Liver (tissue), 3 donors: Measurements from ENCODE around the gene DCAKD.

ENCODE experiments used
- EGR1 ChIP-seq, 2 donors: IDR thresholded peaks; 2 replicates each; pipeline ENCODE4 v1.6.1; 2016 to 2018; ENCODE audit warnings: antibody characterized with exemption in 2 of 2, low read depth in 2 of 2
- RAD21 ChIP-seq, 2 donors: IDR thresholded peaks; 2 replicates each; pipeline ENCODE4 v1.6.1; 2016; ENCODE audit warnings: antibody characterized with exemption in 2 of 2, mild to moderate bottlenecking in 2 of 2
- RXRA ChIP-seq, 2 donors: IDR thresholded peaks; 2 replicates each; pipeline ENCODE4 v1.6.1; 2017 to 2018; ENCODE audit warnings: antibody characterized with exemption in 2 of 2, mild to moderate bottlenecking in 1 of 2
- YY1 ChIP-seq: IDR thresholded peaks from 2 replicates; pipeline ENCODE4 v1.6.1; 2016; ENCODE audit warnings: antibody characterized with exemption, mild to moderate bottlenecking
- TF ChIP-seq, protein P1 (sequence below): fragments of 150-350 bp; IDR thresholded peaks from 2 replicates; pipeline ENCODE4 v1.5.1; 2017; ENCODE audit warnings: improper control_type of control experiment, low read depth, low read length; ENCODE audit not compliant: missing input control
- TF ChIP-seq, protein P2 (sequence below): IDR thresholded peaks from 2 replicates; pipeline ENCODE4 v1.6.1; 2016; ENCODE audit warnings: antibody characterized with exemption
- donor health status: healthy.
- donor health status: healthy.

DNA sequence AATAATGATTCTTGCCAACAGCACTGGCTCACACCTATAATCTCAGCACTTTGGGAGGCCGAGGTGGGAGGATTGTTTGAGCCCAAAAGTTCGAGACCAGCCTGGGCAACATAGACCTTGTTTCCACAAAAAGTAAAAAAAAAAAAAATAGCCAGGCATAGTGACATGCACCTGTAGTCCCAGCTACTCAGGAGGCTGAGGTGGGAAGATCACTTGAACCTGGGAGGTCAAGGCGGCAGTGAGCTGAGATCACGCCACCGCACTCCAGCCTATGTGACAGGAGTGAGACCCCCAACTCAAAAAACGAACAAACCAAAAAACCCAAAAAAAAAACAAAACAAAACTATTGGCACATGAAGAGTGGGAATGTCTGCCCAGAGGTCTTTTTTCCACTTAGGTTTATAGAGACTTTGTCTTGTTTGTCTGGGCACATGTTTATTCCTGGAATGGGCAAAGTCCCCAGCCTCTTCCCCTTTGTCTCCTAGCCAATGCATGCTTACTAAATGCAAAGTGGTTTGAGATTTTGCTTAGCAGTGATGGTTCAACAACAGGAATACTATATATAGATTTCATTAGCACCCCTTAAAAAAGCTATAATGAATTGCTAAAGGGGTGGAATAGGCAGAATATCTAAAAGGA, 35.6 kb upstream of the DCAKD start:
- TF ChIP-seq, protein P1, sequence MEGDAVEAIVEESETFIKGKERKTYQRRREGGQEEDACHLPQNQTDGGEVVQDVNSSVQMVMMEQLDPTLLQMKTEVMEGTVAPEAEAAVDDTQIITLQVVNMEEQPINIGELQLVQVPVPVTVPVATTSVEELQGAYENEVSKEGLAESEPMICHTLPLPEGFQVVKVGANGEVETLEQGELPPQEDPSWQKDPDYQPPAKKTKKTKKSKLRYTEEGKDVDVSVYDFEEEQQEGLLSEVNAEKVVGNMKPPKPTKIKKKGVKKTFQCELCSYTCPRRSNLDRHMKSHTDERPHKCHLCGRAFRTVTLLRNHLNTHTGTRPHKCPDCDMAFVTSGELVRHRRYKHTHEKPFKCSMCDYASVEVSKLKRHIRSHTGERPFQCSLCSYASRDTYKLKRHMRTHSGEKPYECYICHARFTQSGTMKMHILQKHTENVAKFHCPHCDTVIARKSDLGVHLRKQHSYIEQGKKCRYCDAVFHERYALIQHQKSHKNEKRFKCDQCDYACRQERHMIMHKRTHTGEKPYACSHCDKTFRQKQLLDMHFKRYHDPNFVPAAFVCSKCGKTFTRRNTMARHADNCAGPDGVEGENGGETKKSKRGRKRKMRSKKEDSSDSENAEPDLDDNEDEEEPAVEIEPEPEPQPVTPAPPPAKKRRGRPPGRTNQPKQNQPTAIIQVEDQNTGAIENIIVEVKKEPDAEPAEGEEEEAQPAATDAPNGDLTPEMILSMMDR, result no peak
- peak; percentile 64 to 81 for TF ChIP-seq RXRA (IDR thresholded peaks at IDR 0.05)
- TF ChIP-seq, protein P2, sequence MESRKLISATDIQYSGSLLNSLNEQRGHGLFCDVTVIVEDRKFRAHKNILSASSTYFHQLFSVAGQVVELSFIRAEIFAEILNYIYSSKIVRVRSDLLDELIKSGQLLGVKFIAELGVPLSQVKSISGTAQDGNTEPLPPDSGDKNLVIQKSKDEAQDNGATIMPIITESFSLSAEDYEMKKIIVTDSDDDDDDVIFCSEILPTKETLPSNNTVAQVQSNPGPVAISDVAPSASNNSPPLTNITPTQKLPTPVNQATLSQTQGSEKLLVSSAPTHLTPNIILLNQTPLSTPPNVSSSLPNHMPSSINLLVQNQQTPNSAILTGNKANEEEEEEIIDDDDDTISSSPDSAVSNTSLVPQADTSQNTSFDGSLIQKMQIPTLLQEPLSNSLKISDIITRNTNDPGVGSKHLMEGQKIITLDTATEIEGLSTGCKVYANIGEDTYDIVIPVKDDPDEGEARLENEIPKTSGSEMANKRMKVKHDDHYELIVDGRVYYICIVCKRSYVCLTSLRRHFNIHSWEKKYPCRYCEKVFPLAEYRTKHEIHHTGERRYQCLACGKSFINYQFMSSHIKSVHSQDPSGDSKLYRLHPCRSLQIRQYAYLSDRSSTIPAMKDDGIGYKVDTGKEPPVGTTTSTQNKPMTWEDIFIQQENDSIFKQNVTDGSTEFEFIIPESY, result peak; percentile 70
- peak in 1 of 2 donors; percentile 15 for TF ChIP-seq RAD21 (IDR thresholded peaks at IDR 0.05)
- peak; percentile 78 for TF ChIP-seq YY1
- peak in 1 of 2 donors; percentile 61 for TF ChIP-seq EGR1 (IDR thresholded peaks at IDR 0.05; ENCODE audit: low read depth in 2 of 2)
